Mesothelial cell of epicardium (in vitro differentiated cells): Measurements from ENCODE around the gene MAP3K6. TPM values are rescaled to one million over a fixed set of nuclear protein-coding genes. Genes with fewer than 3 reads are reported as not detected.

Experiments
- DNase-seq, 2 experiments: peaks; one replicate each; pipeline ENCODE4 v3.0.0; 2021; ENCODE audit warnings: low spot score in 2 of 2; ENCODE audit not compliant: unreplicated experiment in 2 of 2
- H3K27ac Mint-ChIP-seq: 2 replicates; pipeline ENCODE4 v1.8.0; 2021; ENCODE audit warnings: mixed read lengths
- H3K27me3 Mint-ChIP-seq: 2 replicates; pipeline ENCODE4 v1.8.0; 2021; ENCODE audit warnings: low read depth, mixed read lengths
- H3K36me3 Mint-ChIP-seq: 2 replicates; pipeline ENCODE4 v1.8.0; 2021; ENCODE audit warnings: mixed read lengths
- H3K4me1 Mint-ChIP-seq: 2 replicates; pipeline ENCODE4 v1.8.0; 2021; ENCODE audit warnings: mixed read lengths
- H3K4me3 Mint-ChIP-seq: 2 replicates; pipeline ENCODE4 v1.8.0; 2021; ENCODE audit warnings: mild to moderate bottlenecking, moderate library complexity, mixed read lengths
- H3K9me3 Mint-ChIP-seq: 2 replicates; pipeline ENCODE4 v1.8.0; 2021; ENCODE audit warnings: mixed read lengths
- total RNA-seq: library from RNA; stranded (reverse); gene quantifications from 3 replicates; pipeline ENCODE4 v1.2.1, GENCODE V29; 2021
- TF ChIP-seq, protein P1 (sequence below): fragments of 200-600 bp; sonication (generic); IDR thresholded peaks from one replicate; pipeline ENCODE4 v1.5.0; 2021; ENCODE audit warnings: antibody characterized with exemption; ENCODE audit not compliant: unreplicated experiment

The MAP3K6 gene
- total RNA-seq, 1 donor from 2014 or later = 13.7 TPM

DNA sequence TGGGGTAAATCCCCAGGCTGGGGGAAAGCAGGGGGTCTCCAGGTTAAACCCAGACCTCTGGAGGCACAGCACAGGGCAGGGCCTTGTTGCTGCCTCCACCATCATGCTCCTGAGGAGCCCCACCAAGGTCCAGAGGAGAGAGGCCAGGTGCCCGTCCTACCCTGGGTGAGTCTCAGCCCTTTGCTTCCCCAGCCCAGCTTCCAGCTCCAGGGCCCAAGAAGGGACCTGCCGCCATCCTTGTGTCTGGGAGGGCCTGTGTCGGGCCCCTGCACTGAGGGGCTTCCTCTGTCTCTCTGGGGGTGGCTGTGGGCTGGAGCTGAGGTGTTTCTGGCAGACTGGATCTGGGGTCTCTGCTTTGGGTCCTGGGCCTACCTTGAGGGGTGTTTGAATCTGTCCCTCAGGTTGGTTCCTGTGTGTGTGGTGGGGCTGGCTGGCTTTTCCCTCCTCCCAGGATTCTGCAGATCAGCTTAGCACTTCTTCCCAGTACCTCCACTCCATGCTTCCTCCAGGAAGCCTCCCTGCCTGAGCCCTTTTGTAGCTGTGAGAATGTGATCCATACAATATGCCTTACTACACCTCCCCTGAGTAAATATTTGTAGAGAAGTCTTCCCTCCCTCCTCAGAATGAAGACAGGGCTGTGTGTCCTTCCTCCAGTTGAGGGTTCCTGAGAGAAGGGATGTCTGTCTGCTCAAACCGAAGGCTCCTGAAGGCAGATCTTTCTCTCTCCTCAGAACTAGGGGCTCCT, 31.8 kb upstream of the MAP3K6 start:
- no peak for DNase-seq
- peaks cover 16% of the 10 kb centered on the region for H3K4me1 Mint-ChIP-seq
- no peaks in the 10 kb centered on the region for H3K36me3 Mint-ChIP-seq
- no peak overlapping the region for H3K27ac Mint-ChIP-seq
- H3K9me3 Mint-ChIP-seq = no peaks in the 10 kb centered on the region
- TF ChIP-seq, protein P1, sequence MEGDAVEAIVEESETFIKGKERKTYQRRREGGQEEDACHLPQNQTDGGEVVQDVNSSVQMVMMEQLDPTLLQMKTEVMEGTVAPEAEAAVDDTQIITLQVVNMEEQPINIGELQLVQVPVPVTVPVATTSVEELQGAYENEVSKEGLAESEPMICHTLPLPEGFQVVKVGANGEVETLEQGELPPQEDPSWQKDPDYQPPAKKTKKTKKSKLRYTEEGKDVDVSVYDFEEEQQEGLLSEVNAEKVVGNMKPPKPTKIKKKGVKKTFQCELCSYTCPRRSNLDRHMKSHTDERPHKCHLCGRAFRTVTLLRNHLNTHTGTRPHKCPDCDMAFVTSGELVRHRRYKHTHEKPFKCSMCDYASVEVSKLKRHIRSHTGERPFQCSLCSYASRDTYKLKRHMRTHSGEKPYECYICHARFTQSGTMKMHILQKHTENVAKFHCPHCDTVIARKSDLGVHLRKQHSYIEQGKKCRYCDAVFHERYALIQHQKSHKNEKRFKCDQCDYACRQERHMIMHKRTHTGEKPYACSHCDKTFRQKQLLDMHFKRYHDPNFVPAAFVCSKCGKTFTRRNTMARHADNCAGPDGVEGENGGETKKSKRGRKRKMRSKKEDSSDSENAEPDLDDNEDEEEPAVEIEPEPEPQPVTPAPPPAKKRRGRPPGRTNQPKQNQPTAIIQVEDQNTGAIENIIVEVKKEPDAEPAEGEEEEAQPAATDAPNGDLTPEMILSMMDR = no peak
- no peaks in the 10 kb centered on the region for H3K27me3 Mint-ChIP-seq
- H3K4me3 Mint-ChIP-seq = no peak overlapping the region

DNA sequence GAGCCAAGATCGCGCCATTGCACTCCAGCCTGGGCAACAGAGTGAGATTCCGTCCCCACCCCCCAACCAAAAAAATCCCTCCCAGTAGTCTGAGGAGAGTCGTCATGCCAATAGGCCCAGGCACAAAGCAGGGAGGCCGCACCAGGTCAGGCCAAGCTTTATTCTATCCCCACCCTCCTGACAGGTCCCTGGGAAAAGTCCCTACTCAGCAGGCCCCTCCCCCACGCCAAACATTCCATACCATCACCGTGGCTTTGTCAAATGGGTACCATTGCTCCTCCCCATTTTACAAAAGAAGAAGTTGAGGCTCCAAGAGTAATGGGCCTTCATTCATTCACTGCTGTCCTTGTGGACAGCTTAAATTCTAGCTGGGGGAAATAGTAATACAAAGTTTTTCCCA, 31.0 kb upstream of the MAP3K6 start:
- Mint-ChIP-seq H3K4me3 (no peak overlapping the region), H3K27ac (no peak overlapping the region), H3K4me1 (peaks cover 9% of the 10 kb centered on the region), H3K36me3 (no peaks in the 10 kb centered on the region), H3K9me3 (no peaks in the 10 kb centered on the region), H3K27me3 (no peaks in the 10 kb centered on the region)
- no peak for DNase-seq
- TF ChIP-seq, protein P1 = no peak

DNA sequence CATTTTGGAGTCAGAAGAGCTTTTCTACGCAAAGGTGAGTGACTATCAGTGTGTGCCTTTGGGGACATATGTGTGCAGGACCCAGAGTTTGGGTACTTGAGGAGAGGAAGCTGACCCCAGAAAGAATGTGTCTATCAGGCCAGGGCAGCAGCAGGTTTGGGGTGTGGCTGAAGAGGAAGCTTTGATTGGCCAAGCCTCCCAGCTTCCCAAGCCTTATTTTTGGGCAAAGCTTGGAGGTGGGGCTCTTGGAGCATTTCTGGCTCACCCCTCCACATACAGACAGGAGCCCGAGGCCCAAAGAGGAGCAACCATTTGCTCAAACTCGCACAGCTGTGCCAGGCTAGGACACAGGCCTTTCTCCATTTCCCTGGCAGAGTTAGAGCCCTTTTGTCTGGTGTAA, 30.3 kb upstream of the MAP3K6 start:
- no peak overlapping the region for H3K27ac Mint-ChIP-seq
- no peaks in the 10 kb centered on the region for H3K36me3 Mint-ChIP-seq
- H3K4me1 Mint-ChIP-seq = peaks cover 7% of the 10 kb centered on the region
- H3K4me3 Mint-ChIP-seq = no peak overlapping the region
- no peak for DNase-seq
- no peaks in the 10 kb centered on the region for H3K9me3 Mint-ChIP-seq
- TF ChIP-seq, protein P1 = no peak
- peaks cover 2% of the 10 kb centered on the region for H3K27me3 Mint-ChIP-seq

DNA sequence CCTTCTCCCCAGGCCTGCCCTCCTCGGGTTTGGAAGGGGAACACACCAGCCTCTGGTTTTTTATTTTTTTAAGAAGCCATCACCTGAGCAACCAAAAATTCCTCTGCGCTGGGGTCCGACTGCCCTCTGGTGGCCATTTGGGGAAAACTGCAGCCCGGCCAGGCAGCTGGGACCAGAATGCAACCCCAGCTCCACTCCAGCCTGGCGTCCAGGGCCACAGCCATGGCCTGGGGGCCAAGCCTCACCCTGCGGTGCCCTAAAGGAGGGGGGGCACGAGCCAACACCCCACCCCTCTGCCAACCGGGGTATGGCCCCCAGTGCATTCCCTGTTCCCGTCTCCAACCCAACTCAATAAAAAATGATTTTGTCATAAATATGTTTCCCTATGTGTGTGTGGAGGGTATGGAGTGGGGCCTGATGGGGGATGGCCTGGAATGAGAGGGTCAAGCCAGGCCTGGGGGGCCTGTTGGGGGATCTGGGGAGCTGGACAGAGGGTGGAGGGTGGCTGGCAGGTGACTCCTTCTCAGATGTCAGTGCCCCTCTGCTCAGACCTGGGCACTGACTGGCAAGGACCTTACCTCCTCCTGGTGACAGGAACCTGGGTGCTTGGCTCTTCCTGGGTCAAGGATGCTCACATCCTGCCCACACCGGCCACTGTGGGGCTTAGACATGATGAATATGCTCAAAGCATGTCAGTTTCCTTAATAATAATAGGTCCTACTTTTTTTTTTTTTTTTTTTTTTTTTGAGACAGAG, 28.9 kb upstream of the MAP3K6 start:
- Mint-ChIP-seq H3K4me1 (peaks cover 14% of the 10 kb centered on the region), H3K27ac (no peak overlapping the region), H3K36me3 (no peaks in the 10 kb centered on the region), H3K4me3 (no peak overlapping the region), H3K9me3 (no peaks in the 10 kb centered on the region), H3K27me3 (peaks cover 5% of the 10 kb centered on the region)
- TF ChIP-seq, protein P1 = peak; percentile 95
- peak in 1 of 2 experiments; percentile 89 for DNase-seq

DNA sequence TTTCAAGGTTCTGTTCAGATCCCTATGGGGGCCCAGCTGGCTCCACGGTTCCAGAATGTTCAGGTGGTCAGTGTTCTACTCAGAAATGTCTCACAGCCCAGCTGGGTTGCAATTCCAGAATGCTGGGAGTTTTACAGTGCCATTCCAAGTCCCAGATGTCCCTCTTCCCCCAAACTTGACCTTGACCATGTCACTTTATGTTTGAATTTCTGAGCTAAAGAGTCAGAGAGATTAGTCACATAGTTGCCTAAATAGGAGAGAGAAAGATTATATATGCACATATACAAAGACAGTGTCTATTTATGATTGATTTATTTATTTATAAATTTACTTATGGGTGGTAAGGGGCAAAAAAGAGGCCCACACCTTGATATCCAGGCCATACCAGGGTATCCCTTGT, 28.2 kb upstream of the MAP3K6 start:
- no peak for DNase-seq
- TF ChIP-seq, protein P1 = no peak
- Mint-ChIP-seq H3K4me1 (peaks cover 14% of the 10 kb centered on the region), H3K27me3 (peaks cover 8% of the 10 kb centered on the region), H3K9me3 (no peaks in the 10 kb centered on the region), H3K27ac (no peak overlapping the region), H3K4me3 (no peak overlapping the region), H3K36me3 (no peaks in the 10 kb centered on the region)
